Adrenal gland (tissue), 12 donors: ENCODE results near the gene PSMG4. TPM values are rescaled to one million over a fixed set of nuclear protein-coding genes. Genes with fewer than 3 reads are reported as not detected.
A peak's percentile ranks its signal among the peaks of the same experiment; 100 is the strongest.

ENCODE experiments used
- DNase-seq, 7 donors: peaks; one replicate each; pipeline ENCODE4 v3.0.0-alpha.2; 2019 to 2020
- H3K27ac ChIP-seq, 5 donors: fragments of 200-600 bp; sonication (generic) in 4 of 5; 1 replicate in 3 of 5; 2 replicates in 2 of 5; pipeline versions ENCODE4 v1.5.1 to v1.8.0; 2016 to 2020; ENCODE audit warnings: mild to moderate bottlenecking in 1 of 5
- H3K27me3 ChIP-seq: fragments of 200-600 bp; 2 replicates; pipeline ENCODE4 v1.8.0; 2021
- H3K36me3 ChIP-seq, 2 donors: fragments of 200-600 bp; replicated peaks in 1 of 2; 1 replicate in 1 of 2; 2 replicates in 1 of 2; pipeline versions ENCODE4 v1.5.1 to v1.8.0; 2018 to 2022
- H3K4me1 ChIP-seq, 2 donors: fragments of 200-600 bp; replicated peaks in 1 of 2; 1 replicate in 1 of 2; 2 replicates in 1 of 2; pipeline versions ENCODE4 v1.5.1 to v1.8.0; 2018 to 2021
- H3K4me3 ChIP-seq, 4 donors: fragments of 200-600 bp; sonication (generic) in 3 of 4; one replicate each; pipeline ENCODE4 v1.5.1; 2016 to 2018
- H3K9me3 ChIP-seq, 3 donors: fragments of 200-600 bp; sonication (generic) in 1 of 3; replicated peaks in 1 of 3; 1 replicate in 2 of 3; 2 replicates in 1 of 3; pipeline versions ENCODE4 v1.5.1 to v1.8.0; 2016 to 2021
- CTCF ChIP-seq, 6 experiments: fragments of 450-650 bp in 4 of 6; fragments of 200-600 bp in 2 of 6; sonication (generic) in 1 of 6; IDR thresholded peaks; 1 replicate in 5 of 6; 2 replicates in 1 of 6; pipeline versions ENCODE4 v1.5.1 to v1.8.0; 2016 to 2021; ENCODE audit warnings: antibody characterized with exemption in 6 of 6, mild to moderate bottlenecking in 2 of 6, moderate library complexity in 1 of 6
- POLR2A ChIP-seq, 2 donors: fragments of 450-650 bp; IDR thresholded peaks; one replicate each; pipeline ENCODE4 v1.6.1; 2017; ENCODE audit warnings: antibody characterized with exemption in 2 of 2, mild to moderate bottlenecking in 2 of 2, moderate library complexity in 1 of 2
- WGBS, 4 donors: extraction: QIAGEN DNeasy Blood & Tissue Kit in 2 of 4; methylation state at CpG; one replicate each; pipeline versions ENCODE4 v1.1.5 to v1.1.7; 2013 to 2017; 5-methylcytosine and 5-hydroxymethylcytosine counted together
- intact Hi-C, 2 donors: fragments of 100-400 bp; cut with DNase I; formaldehyde crosslinking; loops; one replicate each; pipeline versions ENCODE4 v1.14.1 to v1.15.0; 2022 to 2023
- polyA plus RNA-seq, 3 donors: library from polyadenylated mRNA; stranded (reverse); fragments of 200-250 nt in 2 of 3; fragments of 350-450 nt in 1 of 3; fragmentation: Illumina TruSeq in 1 of 3; extraction: RNeasy Lipid Tissue Mini Kit (QIAGEN cat#74804) in 1 of 3; gene quantifications; one replicate each; pipeline ENCODE4 v1.2.3, GENCODE V29; 2013 to 2014
- total RNA-seq, 9 donors: library from RNA; depleted of rRNA in 4 of 9; stranded (reverse); fragments of >200 nt in 4 of 9; fragments of 120-200 nt in 1 of 9; fragmentation: NEBNext Ultra II Directional in 1 of 9; extraction: Animal tissue kit (Norgen Biotek cat#: 25700) in 1 of 9; gene quantifications; one replicate each; pipeline versions ENCODE4 v1.1.0 to v1.2.4, GENCODE V29; 2013 to 2023
- donor health status: healthy with polysubstance abuse.
- donor health status: Bipolar disorder and iron deficiency.
- donor health status: DM: yes; HTN: yes; CAD: no.
- donor health status: DM: no; HTN: no; CAD: no.
- donor health status: DM: no; HTN: no; CAD: no.
- donor health status: DM: yes; HTN: yes; CAD: no.

Gene PSMG4
- total and polyA plus RNA-seq, 12 donors: 4.9 to 87.5 (median 20.0) TPM

DNA sequence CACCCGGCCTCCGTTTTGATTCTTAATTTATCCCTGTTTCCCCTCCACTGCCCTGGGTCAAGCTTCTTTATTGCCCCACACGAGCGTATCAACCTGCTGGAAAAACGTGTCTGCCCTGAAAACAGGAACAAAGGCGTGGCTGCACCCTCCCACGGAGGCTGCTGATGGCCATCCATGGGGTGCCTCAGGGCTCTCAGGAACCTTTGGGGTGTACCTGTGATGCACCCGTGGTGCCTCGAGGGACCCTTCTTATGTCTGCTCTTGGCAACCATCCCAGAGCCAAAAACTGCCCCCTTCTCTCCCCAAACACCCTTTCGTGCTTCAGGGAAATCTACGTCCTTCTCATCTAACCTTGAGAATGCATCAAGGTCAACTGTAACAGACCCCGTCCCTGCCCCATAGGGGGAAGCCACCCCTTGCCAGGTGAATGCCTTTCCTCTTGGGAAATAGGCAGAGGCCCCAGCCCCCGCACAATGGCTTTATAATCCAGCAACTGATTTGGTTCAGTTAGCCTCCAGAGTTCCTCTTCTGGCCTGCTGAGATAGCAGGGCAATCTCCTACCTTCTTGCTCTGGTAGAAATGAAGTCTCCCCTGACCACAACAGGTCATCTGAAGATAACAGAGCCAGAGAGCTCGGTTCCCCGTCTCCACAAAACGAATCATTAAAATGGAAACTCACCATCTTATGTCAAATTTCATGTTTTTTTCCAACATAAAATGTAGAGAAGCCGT, 29.4 kb downstream of the PSMG4 start:
- H3K36me3 ChIP-seq: no peaks in the 10 kb centered on the region
- no peaks in the 10 kb centered on the region for H3K4me1 ChIP-seq
- no peaks in the 10 kb centered on the region for H3K27me3 ChIP-seq
- 78 to 86% (median 82%) methylated on average over 14 to 17 of the region's 17 CpGs for WGBS, 4 donors
- intact Hi-C loops: no loop called here
- no peak for TF ChIP-seq POLR2A (IDR thresholded peaks at IDR 0.05)
- TF ChIP-seq CTCF (IDR thresholded peaks at IDR 0.05): no peak
- DNase-seq: peak in 2 of 7 donors; percentile 7 to 9
- H3K4me3 ChIP-seq: no peak overlapping the region
- no peak overlapping the region for H3K27ac ChIP-seq
- no peaks in the 10 kb centered on the region for H3K9me3 ChIP-seq

- TF ChIP-seq POLR2A (IDR thresholded peaks at IDR 0.05) (no peak), CTCF (IDR thresholded peaks at IDR 0.05) (no peak)
- intact Hi-C loops: no loop called here
- H3K27ac ChIP-seq: no peak overlapping the region
- no peaks in the 10 kb centered on the region for H3K9me3 ChIP-seq
- WGBS, 4 donors: 84 to 95% (median 88%) methylated on average over 12 to 21 of the region's 21 CpGs
- no peaks in the 10 kb centered on the region for H3K4me1 ChIP-seq
- peak in 2 of 7 donors; percentile 9 to 10 for DNase-seq
- no peaks in the 10 kb centered on the region for H3K27me3 ChIP-seq
- H3K4me3 ChIP-seq: no peak overlapping the region
- no peaks in the 10 kb centered on the region for H3K36me3 ChIP-seq
Observed at GRCh38 chr6:3288711-3289663, 30.2 kb downstream of the PSMG4 start.

DNA sequence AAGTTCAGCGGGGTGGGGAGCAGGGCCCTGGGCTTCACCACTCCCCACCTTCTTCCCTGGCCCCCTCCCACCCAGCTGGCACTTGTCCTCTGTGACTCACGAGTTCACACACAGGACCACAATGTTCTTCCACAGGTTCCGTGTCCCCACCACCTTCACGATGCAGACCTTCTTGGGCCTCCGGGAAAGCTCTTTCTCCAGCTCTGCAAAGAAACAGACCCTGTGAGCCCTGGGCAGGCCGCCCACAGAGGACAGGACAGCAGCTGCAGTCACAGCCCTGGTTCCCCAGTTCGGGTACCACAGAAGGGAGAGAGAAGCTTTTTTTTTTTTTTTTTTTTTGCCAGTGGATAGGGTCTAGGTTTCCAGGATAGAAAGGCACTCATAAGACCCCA, 30.9 kb downstream of the PSMG4 start:
- Histone ChIP-seq H3K4me1 (no peaks in the 10 kb centered on the region), H3K27ac (no peak overlapping the region), H3K9me3 (no peaks in the 10 kb centered on the region), H3K4me3 (no peak overlapping the region), H3K27me3 (no peaks in the 10 kb centered on the region), H3K36me3 (no peaks in the 10 kb centered on the region)
- TF ChIP-seq CTCF (IDR thresholded peaks at IDR 0.05) (no peak), POLR2A (IDR thresholded peaks at IDR 0.05) (no peak)
- WGBS, 4 donors: 84 to 94% (median 88%) methylated on average over 4 to 7 of the region's 7 CpGs
- peak in 1 of 7 donors; percentile 9 for DNase-seq
- intact Hi-C loops: no loop called here

- 87 to 91% (median 88%) methylated on average over 15 of the region's 15 CpGs for WGBS, 4 donors
- H3K4me3 ChIP-seq: no peak overlapping the region
- H3K9me3 ChIP-seq: no peaks in the 10 kb centered on the region
- no peak overlapping the region for H3K27ac ChIP-seq
- no peaks in the 10 kb centered on the region for H3K27me3 ChIP-seq
- no peaks in the 10 kb centered on the region for H3K4me1 ChIP-seq
- peak in 2 of 7 donors; percentile 3 to 6 for DNase-seq
- no peaks in the 10 kb centered on the region for H3K36me3 ChIP-seq
- no peak for TF ChIP-seq POLR2A (IDR thresholded peaks at IDR 0.05)
- no peak for TF ChIP-seq CTCF (IDR thresholded peaks at IDR 0.05)
- intact Hi-C loops: no loop called here
Observed at GRCh38 chr6:3290149-3290930, 31.6 kb downstream of the PSMG4 start.
